ENCODE data around the gene EPHA4. TPM values are rescaled to one million over a fixed set of nuclear protein-coding genes. Genes with fewer than 3 reads are reported as not detected.

Gene EPHA4
- total and polyA plus RNA-seq, 2 of the 4 experiments (the other 2 are of a cell fraction) = 36.9 to 132 TPM

GRCh38 chr2:221407765-221408164 lies 164.3 kb downstream of the EPHA4 start:
- ATAC-seq (ENCODE audit: low read depth) = no peak
- H3K4me3 ChIP-seq (ENCODE audit: insufficient read depth, low read depth, low read length) = no peak overlapping the region
- no peak overlapping the region for H2BK15ac ChIP-seq (ENCODE audit: low read depth, low read length)
- H3K14ac ChIP-seq (replicated peaks; ENCODE audit: low read depth, low read length) = no peak overlapping the region
- no peaks in the 10 kb centered on the region for H3K36me3 ChIP-seq (ENCODE audit: control insufficient read depth, insufficient read depth, low read length)
- no peak overlapping the region for H3K4me2 ChIP-seq (ENCODE audit: low read depth, low read length)
- no peaks in the 10 kb centered on the region for H3K9me3 ChIP-seq (ENCODE audit: control insufficient read depth, insufficient read depth, low read length)
- H4K91ac ChIP-seq (ENCODE audit: insufficient read depth, low read depth, low read length) = no peak overlapping the region
- H2AFZ ChIP-seq (replicated peaks; ENCODE audit: low read length, poor library complexity) = no peak overlapping the region
- TF ChIP-seq POLR2A (IDR thresholded peaks at IDR 0.05; ENCODE audit: low read depth, low read length) (no peak), MAFK (IDR thresholded peaks at IDR 0.05; ENCODE audit: low read depth, low read length) (no peak), CHD1 (IDR thresholded peaks at IDR 0.05; ENCODE audit: low read depth, low read length) (no peak), RFX5 (IDR thresholded peaks at IDR 0.05; ENCODE audit: low read depth, low read length) (no peak), BHLHE40 (IDR thresholded peaks at IDR 0.05; ENCODE audit: low read depth, low read length) (no peak), MAZ (IDR thresholded peaks at IDR 0.05; ENCODE audit: borderline replicate concordance, low read depth, low read length) (no peak), MXI1 (IDR thresholded peaks at IDR 0.05; ENCODE audit: borderline replicate concordance, low read depth, low read length) (no peak), CEBPB (IDR thresholded peaks at IDR 0.05; ENCODE audit: low read depth, low read length) (no peak), RAD21 (IDR thresholded peaks at IDR 0.05; ENCODE audit: low read length) (no peak)
- TF ChIP-seq, protein P1, sequence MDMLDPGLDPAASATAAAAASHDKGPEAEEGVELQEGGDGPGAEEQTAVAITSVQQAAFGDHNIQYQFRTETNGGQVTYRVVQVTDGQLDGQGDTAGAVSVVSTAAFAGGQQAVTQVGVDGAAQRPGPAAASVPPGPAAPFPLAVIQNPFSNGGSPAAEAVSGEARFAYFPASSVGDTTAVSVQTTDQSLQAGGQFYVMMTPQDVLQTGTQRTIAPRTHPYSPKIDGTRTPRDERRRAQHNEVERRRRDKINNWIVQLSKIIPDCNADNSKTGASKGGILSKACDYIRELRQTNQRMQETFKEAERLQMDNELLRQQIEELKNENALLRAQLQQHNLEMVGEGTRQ (IDR thresholded peaks at IDR 0.05; ENCODE audit: low read depth, low read length) = no peak
- H2BK120ac ChIP-seq (ENCODE audit: low read depth, low read length) = no peak overlapping the region
- ChIA-PET POLR2A (ENCODE audit: unreplicated experiment) (no interaction called here), CTCF (no interaction called here)
- H3K9ac ChIP-seq (ENCODE audit: low read depth, low read length) = no peak overlapping the region
- in situ Hi-C loops (cut with MboI; ENCODE audit: low sequenced_read_pairs) (no loop called here), dilution Hi-C loops (cut with HindIII; ENCODE audit: low sequenced_read_pairs, unreplicated experiment) (no loop called here), intact Hi-C loops (cut with micrococcal nuclease) (no loop called here)
- H2BK20ac ChIP-seq (ENCODE audit: low read depth, low read length) = no peak overlapping the region
- H4K5ac ChIP-seq (ENCODE audit: low read depth, low read length) = no peak overlapping the region
- H3K4me1 ChIP-seq (ENCODE audit: control insufficient read depth, insufficient read depth, low read length) = peaks cover under 1% of the 10 kb centered on the region; the same call in 1 of the 2 replicates
- no peak overlapping the region for H3K18ac ChIP-seq (ENCODE audit: low read depth, low read length)
- no peak overlapping the region for H2AK9ac ChIP-seq (replicated peaks; ENCODE audit: low read depth, low read length, poor library complexity)
- H4K8ac ChIP-seq (ENCODE audit: low read depth in 2 of 2, low read length in 2 of 2) = no peak overlapping the region
- DNase-seq = no peak
- H3K23ac ChIP-seq (ENCODE audit: low read depth, low read length) = no peak overlapping the region
- peaks cover under 1% of the 10 kb centered on the region; the same call in 1 of the 2 replicates for H3K9me1 ChIP-seq (ENCODE audit: insufficient read depth, low read length)
- no peak overlapping the region for H3K27ac ChIP-seq (ENCODE audit: insufficient read depth, low read length)
- no TSS peak for BruUV-seq (replicated peaks)
- H4K20me1 ChIP-seq (ENCODE audit: insufficient read depth, low read length) = no peaks in the 10 kb centered on the region
- 100% methylated on average over 2 of the region's 5 CpGs; no CpG with 5 or more reads in 1 of the 2 experiments for WGBS, 2 experiments (ENCODE audit: extremely low coverage in 2 of 2, insufficient read length in 1 of 2)
- no peak overlapping the region for H2BK5ac ChIP-seq (ENCODE audit: low read depth, low read length, poor library complexity, severe bottlenecking)
- no peaks in the 10 kb centered on the region for H3K79me1 ChIP-seq (ENCODE audit: low read depth in 1 of 2, low read length in 2 of 2)
- no peak overlapping the region for H3K56ac ChIP-seq (ENCODE audit: extremely low read depth, insufficient read depth, low read length)
- H3K27me3 ChIP-seq (ENCODE audit: control insufficient read depth, insufficient read depth, low read length) = no peaks in the 10 kb centered on the region
- H3K4ac ChIP-seq (ENCODE audit: low read depth, low read length) = no peak overlapping the region
- no peak overlapping the region for H2AK5ac ChIP-seq (ENCODE audit: low read depth, low read length)
